HK-2 (cell line): ENCODE results near the gene SULT2A1.
"Not testable (repeated sequence)": the region's sequence is repeated elsewhere in the genome, so short reads cannot be mapped to it uniquely, and the experiment has no call there.

Experiments used
- DNase-seq: peaks from one replicate; pipeline ENCODE4 v3.0.0-alpha.2; 2018; ENCODE audit not compliant: unreplicated experiment

Gene SULT2A1

GRCh38 chr19:47886010-47886559, at the start of gene SULT2A1:
SULT2A1 (minus strand) TSS chr19:47886315; CDS start chr19:47886257, 58 bp downstream.
- no peak for DNase-seq

- not testable (repeated sequence) for DNase-seq
Measured at GRCh38 chr19:47928581-47928980, 42.5 kb upstream of the SULT2A1 start.

DNA sequence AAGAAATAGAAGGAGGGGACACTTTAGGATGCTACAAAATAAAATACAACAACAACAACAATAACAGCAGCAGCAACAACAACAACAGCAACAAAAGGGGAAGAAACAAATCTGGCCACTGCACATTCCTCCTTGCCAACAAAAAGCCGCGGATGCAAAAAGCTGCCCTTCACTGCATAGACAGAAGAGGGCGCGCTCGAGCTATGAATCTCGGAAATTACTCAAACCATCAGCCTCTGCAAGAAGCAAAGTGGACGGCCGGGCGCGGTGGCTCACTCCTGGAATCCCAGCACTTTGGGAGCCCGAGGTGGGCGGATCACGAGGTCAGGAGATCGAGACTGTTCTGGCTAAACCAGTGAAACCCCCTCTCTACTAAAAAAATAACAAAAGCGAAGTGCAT, 34.0 kb upstream of the SULT2A1 start:
- DNase-seq, result not testable (repeated sequence)

DNA sequence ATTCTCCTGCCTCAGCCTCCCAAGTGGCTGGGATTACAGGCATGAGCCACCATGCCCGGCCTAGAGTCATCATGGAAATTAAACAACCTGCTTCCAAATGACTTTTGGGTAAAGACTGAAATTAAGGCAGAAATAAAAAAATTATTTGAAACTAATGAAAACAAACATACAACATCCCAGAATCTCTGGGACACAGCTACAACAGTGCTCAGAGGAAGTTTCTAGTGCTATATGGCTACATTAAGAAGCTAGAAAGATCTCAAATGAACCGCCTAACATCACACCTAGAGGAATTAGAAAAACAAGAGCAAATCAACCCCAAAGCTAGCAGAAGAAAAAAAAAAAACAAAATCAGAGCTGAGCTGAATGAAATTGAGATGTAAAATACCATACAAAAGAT, 24.1 kb upstream of the SULT2A1 start:
- not testable (repeated sequence) for DNase-seq

GRCh38 chr19:47909350-47909749, 23.2 kb upstream of the SULT2A1 start:
- DNase-seq, result not testable (repeated sequence)

- DNase-seq, result no peak
Measured at GRCh38 chr19:47901370-47901769, 15.3 kb upstream of the SULT2A1 start.

DNA sequence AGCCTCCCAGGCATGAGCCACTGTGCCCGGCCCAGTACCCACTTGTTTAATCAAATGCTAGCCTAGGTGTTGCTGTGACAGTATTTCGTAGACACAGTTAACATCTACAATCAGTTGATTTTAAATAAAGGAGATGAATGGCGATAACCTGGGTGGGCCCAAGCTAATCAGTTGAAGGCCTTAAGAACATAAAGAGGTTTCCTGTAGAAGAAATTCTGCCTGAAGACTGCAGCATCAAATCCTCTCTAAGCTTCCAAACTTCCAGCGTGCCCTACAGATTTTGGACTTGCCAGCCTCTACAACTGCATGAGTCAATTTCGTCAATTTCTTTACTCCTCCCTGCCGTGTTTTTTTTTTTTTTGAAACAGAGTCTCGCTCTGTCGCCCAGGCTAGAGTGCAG, 13.2 kb upstream of the SULT2A1 start:
- DNase-seq, result no peak

GRCh38 chr19:47897861-47898260, 11.7 kb upstream of the SULT2A1 start:
- no peak for DNase-seq

DNA sequence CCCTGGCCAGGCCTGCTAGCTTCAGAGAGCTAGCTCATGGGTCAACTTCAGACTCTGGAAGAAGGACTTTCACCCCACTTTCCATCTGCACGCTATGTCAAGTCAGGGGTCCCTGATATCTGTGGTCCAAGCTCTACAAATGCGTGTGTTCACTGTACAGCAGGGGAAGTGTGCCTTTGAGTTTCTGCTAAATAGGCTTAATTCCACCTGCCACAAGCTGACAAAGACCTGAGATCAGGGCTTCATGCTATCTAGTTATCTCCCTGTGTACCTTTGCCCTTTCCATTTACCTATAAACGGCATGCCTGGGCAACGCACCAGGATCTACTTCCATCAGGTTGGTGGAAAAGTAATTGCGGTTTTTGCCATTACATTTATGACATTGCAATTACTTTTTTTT, 10.7 kb upstream of the SULT2A1 start:
- DNase-seq, result no peak

- no peak for DNase-seq
Measured at GRCh38 chr19:47896019-47896418, 9.9 kb upstream of the SULT2A1 start.

- no peak for DNase-seq
Measured at GRCh38 chr19:47895165-47895782, 9.2 kb upstream of the SULT2A1 start.

DNA sequence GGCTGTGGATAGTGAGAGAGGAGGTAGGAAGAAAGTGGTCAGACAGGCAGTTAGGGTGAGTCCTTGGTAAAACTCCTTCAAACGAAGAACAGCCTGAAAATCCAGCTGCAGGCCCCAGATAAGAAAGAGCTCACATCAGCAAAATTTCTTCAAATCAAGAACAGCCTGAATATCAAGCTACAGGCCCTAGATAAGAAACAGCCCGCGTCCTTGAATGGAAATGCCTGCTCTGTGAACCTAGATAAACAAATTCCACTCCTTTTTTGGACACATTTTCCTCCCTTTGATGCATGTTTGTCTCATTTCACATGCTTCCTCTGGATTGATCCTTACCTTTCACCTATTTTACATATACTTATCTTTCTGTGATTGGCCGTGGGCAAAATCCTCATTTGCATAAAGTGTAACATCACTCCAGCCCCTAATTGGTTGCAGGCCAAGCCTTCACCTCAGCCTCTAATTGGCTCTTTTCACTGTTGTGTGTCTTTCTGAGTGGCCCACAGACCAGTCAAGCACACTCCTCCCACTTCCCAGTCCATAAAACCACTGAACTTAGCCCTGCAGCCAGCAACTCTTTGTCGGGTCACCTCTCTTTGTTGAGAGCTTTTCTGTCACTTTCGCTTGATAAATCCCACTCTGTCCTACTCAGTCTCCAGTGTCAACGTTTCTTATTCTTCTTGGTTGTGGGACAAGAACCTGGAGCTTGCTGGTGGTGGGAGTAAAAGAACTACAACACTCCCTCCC, 6.0 kb upstream of the SULT2A1 start:
- no peak for DNase-seq

DNA sequence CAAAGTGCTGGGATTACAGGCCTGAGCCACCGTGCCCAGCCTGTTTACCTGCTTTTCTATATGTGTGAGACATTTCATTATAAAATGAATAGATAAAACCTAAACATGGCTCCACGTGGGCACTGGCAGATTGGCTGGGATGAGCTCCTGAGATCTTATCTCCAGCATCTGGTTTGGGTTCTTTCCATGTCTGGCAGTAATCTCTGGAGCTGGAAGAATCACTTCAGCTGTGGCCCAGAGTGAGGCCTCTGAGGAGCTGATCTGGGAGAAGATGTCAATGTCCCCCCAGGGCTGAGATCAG, 5.5 kb upstream of the SULT2A1 start:
- DNase-seq, result no peak

DNA sequence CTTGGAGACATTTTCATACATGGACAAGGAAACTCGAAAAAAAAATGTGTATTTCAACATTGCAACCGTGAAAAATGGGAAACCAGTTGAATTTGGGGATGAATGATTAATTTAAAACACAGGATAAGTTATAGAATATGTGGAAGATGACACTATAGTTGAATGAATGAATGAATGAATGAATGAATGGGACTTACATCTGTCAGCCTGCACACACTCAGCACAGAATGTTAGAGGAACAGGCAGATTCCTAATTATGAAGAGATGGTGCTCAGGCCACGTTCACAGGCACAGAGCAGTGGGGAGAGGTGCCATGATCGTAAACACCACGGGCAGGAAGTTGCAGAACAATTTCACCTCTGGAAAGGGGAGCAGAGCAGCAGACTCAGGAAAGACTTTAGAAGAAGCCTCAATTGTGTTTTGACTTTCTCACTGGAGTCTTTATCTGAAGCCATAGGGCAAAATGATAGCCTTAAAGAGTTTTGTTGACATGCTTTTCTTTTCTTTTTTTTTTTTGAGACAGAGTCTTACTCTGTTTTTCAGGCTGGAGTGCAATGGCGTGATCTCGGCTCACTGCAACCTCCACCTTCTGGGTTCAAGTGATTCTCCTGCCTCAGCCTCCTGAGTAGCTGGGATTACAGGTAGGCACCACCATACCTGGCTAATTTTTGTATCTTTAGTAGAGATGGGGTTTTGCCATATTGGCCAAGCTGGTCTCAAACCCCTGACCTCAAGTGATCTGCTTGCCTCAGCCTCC, 4.9 kb upstream of the SULT2A1 start:
- DNase-seq, result no peak

- no peak for DNase-seq
Measured at GRCh38 chr19:47885067-47885463, 1.1 kb downstream of the SULT2A1 start.

DNA sequence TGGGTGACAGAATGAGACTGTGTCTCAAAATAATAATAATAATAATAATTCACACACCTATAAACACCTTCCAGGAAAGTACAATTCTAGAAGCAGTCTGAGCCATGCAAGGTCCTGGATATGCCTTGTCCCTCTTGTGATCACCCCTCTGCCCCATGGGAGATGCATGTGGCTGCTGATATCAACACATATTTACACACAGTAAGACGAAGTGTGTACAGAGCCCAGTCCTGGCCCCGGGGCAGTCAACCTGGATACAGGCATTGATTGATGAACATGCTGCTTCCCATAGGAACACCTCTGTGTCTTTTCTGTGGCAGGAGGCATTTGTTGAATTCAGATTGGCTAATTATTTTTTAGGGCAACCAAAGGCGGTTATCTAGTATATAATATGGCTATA, 3.2 kb downstream of the SULT2A1 start:
- no peak for DNase-seq

DNA sequence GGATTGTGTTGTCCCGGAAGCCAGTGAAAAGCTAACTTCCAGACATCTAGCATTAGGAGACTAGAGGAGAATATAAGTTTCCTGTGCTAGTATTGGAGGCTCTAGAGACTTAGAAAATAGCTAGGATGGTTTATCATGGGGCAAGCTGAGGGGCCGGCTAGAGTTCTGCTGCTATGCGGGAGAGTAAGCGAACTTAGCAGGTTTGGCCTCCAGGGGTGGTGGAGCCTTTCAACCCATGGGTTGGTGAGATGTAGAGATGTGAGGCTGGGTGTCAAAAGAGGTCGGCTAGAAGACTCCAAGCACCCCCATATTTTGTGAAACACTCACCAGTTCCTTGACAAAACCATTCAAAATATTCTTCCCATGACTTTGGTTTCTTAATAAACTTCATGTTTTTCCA, 4.4 kb downstream of the SULT2A1 start:
- DNase-seq, result no peak

DNA sequence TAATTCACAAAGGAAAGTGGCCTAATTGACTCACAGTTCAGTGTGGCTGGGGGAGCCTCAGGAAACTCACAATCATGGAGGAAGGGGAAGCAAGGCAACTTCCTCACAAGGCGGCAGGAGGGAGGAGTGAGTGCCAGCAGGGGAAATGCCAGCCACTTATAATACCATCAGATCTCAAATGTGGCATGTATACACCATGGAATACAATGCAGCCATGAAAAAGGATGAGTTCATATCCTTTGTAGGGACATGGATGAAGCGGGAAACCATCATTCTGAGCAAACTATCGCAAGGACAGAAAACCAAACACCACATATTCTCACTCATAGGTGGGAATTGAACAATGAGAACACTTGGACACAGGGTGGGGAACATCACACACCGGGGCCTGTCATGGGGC, 6.7 kb downstream of the SULT2A1 start:
- DNase-seq, result not testable (repeated sequence)

- DNase-seq, result no peak
Measured at GRCh38 chr19:47878906-47879305, 7.2 kb downstream of the SULT2A1 start.

DNA sequence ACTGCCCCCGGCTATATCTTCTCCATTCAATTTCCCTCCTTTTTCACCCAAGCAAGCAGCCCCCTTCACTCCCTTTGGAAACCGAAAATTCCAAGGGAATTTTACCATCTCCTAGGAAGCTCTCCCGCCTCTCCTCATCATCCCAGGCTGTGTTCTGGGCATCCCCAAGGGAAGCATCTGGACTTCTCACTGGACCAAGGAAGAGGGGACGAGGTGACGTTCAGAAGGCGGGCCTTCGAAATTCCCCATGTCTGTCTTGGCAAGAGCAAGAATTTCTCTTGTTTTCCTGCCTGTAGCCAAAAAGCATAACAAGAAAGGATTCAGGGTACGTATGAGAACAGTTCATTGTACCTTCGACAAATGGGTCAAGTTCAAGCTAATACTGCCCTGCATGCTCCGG, 20.9 kb downstream of the SULT2A1 start:
- no peak for DNase-seq

GRCh38 chr19:47863514-47863936, 22.6 kb downstream of the SULT2A1 start:
- peak; percentile 84 for DNase-seq

DNA sequence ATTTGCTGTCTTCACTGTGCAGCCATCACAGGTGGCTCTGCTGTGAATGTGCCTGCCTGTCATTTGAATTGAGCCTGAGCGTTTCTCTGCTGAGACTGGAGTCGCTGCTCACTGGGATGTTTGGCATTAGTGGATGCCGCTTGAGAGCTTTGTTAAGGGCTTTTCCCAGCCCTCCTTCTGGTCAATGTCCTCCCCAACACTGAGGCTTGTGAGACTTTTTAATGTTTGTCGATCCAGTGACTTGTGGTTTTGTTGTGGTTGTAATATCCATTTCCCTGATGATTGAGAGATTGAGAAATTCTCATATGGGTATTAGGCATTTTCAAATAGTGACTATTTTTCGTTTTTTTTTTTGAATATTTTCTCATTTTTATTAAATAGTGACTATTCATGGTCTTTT, 24.5 kb downstream of the SULT2A1 start:
- no peak for DNase-seq
